GM19455 (cell line): Measurements from ENCODE around the gene MYOM3.

Experiments
- ATAC-seq: cut with Tn5 transposase; IDR thresholded peaks from one replicate; pipeline ENCODE4 v1.9.1; 2021; ENCODE audit not compliant: unreplicated experiment

The MYOM3 gene

GRCh38 chr1:24097663-24098062 lies 14.3 kb downstream of the MYOM3 start:
- ATAC-seq, result no peak

- ATAC-seq, result no peak
Observed at GRCh38 chr1:24096739-24097103, 15.2 kb downstream of the MYOM3 start.

DNA sequence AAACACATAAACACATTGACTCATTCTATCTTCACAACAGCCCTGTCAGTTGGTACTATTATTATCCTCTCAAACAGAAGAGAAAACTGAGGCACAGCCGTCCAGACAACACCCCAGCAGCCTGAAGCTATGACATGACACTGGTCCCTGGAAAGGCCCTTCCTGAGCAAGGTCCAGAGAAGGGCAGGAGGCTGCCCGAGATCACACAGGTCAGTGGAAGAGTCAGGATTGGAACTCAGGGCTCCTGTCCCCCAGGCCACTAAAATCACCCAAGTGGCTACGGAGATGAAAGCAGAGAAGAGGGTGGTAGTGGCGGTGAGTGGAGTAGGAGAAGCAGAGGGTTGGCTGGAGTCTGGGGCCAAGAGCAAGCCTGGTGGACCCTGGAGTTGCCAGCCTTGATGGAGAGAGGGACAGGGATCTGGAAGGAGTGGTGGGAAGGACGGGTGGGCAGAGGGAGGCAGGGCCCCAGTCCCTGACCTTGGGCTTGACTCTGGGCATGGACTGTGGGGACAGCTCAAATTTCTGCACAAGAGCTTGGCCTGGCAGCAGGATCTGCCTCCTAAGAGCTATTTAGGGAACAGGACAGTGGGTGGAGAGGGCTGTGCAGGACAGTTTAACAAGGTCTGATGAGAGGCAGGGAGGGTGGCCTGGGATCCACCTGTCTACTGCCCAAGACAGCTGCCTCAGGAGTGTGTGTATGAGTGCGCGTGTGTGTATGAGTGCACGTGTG lies 15.8 kb downstream of the MYOM3 start:
- no peak for ATAC-seq

DNA sequence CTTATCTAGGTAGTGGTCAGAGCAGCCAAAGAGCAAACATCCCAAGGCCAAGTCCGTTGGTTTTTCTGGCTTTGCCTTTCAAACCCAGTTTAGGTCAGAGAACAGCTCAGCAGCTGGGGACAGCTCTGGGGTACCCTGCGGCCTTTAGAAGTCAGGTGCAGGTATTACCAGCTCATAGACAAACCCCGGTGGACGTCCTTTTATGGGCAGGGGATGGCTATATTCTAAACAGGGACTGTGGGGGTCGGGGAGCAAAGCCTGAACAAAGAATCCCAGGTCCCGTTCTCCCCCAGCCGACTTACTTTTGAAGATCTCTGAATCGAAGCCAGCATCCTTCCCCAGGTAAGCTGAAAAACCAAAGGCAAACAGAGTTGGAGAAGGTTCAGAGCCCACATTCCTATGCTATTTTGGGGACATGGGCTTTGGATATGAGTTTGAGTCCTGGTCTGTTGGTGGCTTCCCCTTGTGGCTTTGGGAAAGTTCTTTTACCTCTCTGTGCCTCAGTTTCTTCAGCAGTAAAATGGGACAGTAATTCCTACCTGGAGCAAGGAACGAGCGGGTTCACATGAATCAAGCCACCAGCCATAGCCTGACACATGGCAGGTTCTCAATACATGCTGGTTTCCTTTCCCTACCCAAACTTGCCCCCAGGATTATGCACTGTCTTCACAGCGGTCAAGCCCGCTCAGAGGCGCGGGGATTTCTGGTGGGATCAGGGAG lies 16.6 kb downstream of the MYOM3 start:
- no peak for ATAC-seq

DNA sequence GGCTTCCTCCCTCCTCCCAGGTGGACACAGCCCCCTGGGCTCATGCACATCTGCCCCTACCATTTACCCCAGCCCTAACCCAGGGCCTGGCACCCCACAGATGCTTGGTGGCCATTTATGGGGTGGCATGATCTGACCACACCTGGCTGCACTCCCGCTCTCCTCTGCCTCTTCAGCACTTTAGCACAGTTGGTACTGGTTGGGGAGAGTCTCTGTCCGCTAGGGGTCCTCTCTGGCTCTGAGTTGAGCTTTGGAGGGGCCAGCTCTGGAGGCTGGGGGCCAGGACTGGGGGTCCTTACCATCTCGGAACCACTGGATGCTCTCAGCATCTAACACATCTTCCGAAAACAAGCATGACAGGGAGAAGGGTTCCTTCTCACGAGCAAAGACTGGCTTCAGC lies 17.4 kb downstream of the MYOM3 start:
- no peak for ATAC-seq

GRCh38 chr1:24093732-24094131 lies 18.2 kb downstream of the MYOM3 start:
- no peak for ATAC-seq

GRCh38 chr1:24092979-24093378 lies 19.0 kb downstream of the MYOM3 start:
- no peak for ATAC-seq

GRCh38 chr1:24091971-24092482 lies 19.9 kb downstream of the MYOM3 start:
- no peak for ATAC-seq

- no peak for ATAC-seq
Observed at GRCh38 chr1:24090736-24091135, 21.2 kb downstream of the MYOM3 start.

DNA sequence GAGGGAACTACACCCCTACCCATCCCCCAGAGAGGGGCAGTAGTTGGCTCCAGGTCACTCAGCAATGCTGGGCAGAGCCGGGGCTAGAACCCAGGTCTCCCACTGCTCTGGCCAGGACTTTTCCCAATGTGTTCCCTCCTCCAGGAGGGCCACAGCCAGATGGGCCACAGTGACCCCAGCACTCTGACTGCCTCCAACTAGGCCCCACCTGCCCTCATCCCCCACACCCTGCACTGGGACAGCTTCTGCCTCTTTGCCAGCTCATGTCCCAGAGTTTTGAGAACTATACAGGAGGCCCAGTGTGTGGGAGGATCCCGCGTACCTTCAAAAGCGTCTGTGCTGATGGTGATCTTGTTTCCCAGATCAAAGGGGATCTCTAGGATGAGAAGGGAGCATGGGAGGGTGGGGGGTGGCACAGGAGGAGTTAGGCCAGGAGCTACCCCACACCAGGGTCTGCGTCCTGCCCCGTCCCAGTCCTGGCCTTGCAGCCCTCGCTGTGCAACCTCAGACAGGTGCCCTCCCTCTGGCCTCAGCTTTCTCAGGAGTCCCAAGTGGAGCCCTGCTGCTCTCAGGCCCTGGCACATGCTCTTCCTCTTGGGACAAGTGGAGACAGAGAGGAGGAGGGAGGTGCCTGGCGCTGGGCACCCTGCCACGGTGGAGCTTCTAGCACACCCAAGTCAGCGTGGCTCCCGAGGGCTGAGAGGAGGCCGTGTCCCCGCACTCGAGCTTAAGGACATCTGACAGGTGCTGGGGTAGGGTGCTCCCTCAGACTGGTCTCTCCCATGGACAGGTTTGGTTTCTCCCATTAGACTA lies 22.0 kb downstream of the MYOM3 start:
- no peak for ATAC-seq

DNA sequence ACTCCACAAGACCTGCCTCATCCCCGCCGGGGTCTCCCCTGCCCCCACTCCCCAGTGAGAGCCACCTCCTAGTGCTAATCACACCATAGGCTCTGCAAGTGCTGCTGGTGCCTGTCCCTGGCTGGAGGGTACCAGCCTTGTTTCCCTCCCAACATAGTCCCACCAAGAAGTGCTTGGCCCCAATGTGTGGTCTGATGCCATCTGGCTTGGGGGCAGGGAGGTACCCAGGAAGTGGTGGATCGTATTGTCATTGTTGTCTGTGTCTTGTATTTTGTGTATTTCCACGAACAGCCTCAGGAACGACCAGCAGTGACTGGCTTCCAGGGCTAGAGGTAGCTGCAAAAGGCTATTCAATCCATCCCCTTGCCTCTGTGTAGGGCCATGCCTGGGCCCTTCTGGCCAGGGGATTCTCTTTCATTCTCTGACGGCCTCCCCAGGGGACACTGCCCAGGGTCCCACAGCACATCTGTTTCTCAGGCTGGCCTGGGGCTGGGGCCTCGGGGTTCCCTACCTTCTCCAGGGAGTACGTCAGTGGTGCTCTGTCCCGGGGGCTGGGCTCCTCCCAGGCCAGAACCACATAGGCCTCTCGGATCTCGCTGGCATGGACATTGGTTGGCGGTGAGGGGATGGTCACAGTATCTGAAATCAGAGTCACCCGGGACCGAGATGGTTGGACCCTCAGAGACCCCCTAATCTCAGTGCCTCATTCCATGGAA lies 22.8 kb downstream of the MYOM3 start:
- ATAC-seq, result no peak

- no peak for ATAC-seq
Observed at GRCh38 chr1:24086466-24086865, 25.5 kb downstream of the MYOM3 start.

GRCh38 chr1:24085546-24085945 lies 26.4 kb downstream of the MYOM3 start:
- no peak for ATAC-seq

GRCh38 chr1:24085007-24085406 lies 26.9 kb downstream of the MYOM3 start:
- ATAC-seq, result no peak

- ATAC-seq, result no peak
Observed at GRCh38 chr1:24084050-24084449, 27.9 kb downstream of the MYOM3 start.

- no peak for ATAC-seq
Observed at GRCh38 chr1:24082372-24082771, 29.6 kb downstream of the MYOM3 start.

DNA sequence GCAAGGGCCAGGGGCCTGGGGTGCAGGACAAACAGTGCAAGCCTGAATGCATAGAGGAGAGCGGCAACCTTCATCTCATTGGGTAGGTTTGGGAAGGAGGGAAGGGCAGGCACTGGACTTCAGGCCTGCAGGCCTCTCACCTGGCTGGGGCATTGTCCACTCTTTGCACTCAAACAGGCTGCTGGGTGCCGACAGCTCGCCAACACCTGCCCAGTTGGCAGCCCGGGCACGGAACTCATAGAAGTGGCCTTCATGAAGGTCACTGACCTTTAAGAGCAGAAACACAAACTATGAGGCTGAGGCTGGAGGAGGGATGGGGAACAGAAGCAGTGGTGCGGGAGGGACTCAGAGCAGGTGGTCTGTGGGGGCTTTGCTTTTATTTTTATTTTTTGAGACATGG lies 30.7 kb downstream of the MYOM3 start:
- ATAC-seq, result no peak

DNA sequence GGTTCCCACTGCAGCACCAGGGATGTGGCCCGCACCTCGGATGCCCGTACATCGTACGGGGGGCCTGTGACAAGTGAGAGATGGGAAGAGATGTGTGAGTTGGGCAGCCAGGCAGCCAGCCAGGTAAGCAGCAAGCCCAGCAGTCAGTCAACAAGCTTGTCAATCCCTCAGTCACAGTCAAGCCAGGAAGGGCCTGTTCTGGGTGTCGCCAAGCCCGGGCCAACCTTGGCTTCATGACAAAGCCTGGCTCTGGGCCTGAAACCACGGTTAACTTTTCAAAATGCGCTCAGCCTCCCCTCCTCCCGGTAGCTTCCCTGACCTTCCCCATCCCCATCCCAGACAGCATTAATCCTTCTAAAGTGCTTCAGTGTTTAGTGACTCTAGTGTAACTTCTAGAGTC lies 31.8 kb downstream of the MYOM3 start:
- no peak for ATAC-seq

- ATAC-seq, result no peak
Observed at GRCh38 chr1:24077278-24077978, 34.5 kb downstream of the MYOM3 start.

DNA sequence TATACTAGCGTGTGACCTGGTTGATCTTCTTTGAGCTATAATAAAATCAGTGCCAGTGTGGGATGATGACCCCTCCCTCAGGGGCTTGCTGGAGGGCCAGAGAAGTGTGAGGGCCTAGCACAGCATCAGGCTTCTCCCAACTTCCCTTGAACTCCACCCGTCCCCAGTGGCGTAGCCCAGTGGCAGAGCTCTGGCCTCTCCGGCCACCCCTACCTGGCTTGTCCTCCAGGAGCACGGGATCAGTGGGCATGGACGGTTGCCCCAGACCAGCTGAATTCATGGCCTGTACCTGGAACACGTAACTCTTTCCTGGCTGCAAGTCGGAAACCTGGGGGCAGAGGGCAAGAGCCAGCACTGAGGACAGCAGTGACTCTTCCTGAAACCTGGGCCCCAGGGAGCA lies 36.0 kb downstream of the MYOM3 start:
- ATAC-seq, result no peak

GRCh38 chr1:24075590-24075854 lies 36.4 kb downstream of the MYOM3 start:
- no peak for ATAC-seq
